Gastroesophageal sphincter (tissue), 3 donors: Measurements from ENCODE around the gene AGBL5.

Experiments
- POLR2A ChIP-seq, 2 donors: fragments of 450-650 bp; IDR thresholded peaks; one replicate each; pipeline ENCODE4 v1.6.1; 2017; ENCODE audit warnings: antibody characterized with exemption in 2 of 2, mild to moderate bottlenecking in 2 of 2, moderate library complexity in 1 of 2
- POLR2AphosphoS5 ChIP-seq: sonication (generic); formaldehyde crosslinking; IDR thresholded peaks from one replicate; pipeline ENCODE4 v1.6.1; 2017; ENCODE audit warnings: antibody characterized with exemption
- TF ChIP-seq, protein P1 (sequence below), 4 experiments: fragments of 200-600 bp in 2 of 4; fragments of 450-650 bp in 2 of 4; sonication (generic) in 1 of 4; IDR thresholded peaks; one replicate each; pipeline ENCODE4 v1.5.1; 2017 to 2019; ENCODE audit warnings: antibody characterized with exemption in 4 of 4, mild to moderate bottlenecking in 2 of 4, moderate library complexity in 2 of 4

DNA sequence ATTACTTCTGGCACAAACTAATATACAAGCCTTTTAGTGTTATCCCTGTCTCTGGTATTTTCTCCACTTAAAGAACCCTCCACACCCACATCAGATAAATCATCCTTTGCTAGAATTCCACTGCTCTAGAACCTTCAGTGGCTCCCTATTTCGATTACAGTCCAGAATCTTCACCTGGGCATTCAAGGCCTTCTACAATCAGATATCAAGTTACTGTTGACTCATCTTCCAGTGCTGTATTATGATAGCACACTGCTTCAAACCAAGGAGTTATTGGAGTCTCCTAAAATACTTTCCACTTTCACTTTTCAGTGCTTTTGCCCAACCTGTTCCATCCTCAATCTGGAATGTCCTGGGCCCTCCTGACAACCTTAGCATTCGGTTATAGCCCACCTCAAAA is 64.1 kb downstream of the AGBL5 start:
- TF ChIP-seq, protein P1, sequence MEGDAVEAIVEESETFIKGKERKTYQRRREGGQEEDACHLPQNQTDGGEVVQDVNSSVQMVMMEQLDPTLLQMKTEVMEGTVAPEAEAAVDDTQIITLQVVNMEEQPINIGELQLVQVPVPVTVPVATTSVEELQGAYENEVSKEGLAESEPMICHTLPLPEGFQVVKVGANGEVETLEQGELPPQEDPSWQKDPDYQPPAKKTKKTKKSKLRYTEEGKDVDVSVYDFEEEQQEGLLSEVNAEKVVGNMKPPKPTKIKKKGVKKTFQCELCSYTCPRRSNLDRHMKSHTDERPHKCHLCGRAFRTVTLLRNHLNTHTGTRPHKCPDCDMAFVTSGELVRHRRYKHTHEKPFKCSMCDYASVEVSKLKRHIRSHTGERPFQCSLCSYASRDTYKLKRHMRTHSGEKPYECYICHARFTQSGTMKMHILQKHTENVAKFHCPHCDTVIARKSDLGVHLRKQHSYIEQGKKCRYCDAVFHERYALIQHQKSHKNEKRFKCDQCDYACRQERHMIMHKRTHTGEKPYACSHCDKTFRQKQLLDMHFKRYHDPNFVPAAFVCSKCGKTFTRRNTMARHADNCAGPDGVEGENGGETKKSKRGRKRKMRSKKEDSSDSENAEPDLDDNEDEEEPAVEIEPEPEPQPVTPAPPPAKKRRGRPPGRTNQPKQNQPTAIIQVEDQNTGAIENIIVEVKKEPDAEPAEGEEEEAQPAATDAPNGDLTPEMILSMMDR (IDR thresholded peaks at IDR 0.05), result no peak
- TF ChIP-seq POLR2A (IDR thresholded peaks at IDR 0.05), result no peak
- no peak for TF ChIP-seq POLR2AphosphoS5
